SU-DHL-6 (cell line): ENCODE data around the gene ST6GALNAC3.

ENCODE experiments used
- H2AFZ ChIP-seq: fragments of 200-600 bp; sonication (generic); 2 replicates; pipeline ENCODE4 v1.6.1; 2014; ENCODE audit warnings: low read depth, mild to moderate bottlenecking, moderate library complexity, mixed read lengths, antibody characterized with exemption, low read length; ENCODE audit not compliant: severe bottlenecking
- H3F3A ChIP-seq: fragments of 200-600 bp; shearing (Covaris generic); 2 replicates; pipeline ENCODE4 v1.6.0; 2016; ENCODE audit warnings: antibody characterized with exemption, mild to moderate bottlenecking; ENCODE audit not compliant: insufficient read depth
- H3K27ac ChIP-seq: fragments of 200-600 bp; sonication (generic); 2 replicates; pipeline ENCODE4 v1.5.1; 2016; ENCODE audit warnings: low read depth, mild to moderate bottlenecking, low read length, moderate library complexity, mixed read lengths
- H3K27me3 ChIP-seq: fragments of 200-600 bp; sonication (generic), shearing (Covaris generic); 2 replicates; pipeline ENCODE4 v1.6.0; 2014; ENCODE audit warnings: mild to moderate bottlenecking, low read length
- H3K36me3 ChIP-seq: fragments of 200-600 bp; sonication (generic); 2 replicates; pipeline ENCODE4 v1.6.1; 2014; ENCODE audit warnings: mild to moderate bottlenecking, low read length, mixed read lengths
- H3K4me2 ChIP-seq: fragments of 300-600, 200-600 bp; shearing (Covaris generic), sonication (generic); 2 replicates; pipeline ENCODE4 v1.6.0; 2014; ENCODE audit warnings: low read length, low read depth, mild to moderate bottlenecking; ENCODE audit not compliant: poor library complexity, severe bottlenecking
- H3K4me3 ChIP-seq: fragments of 200-600 bp; sonication (generic); 2 replicates; pipeline ENCODE4 v1.5.1; 2014; ENCODE audit warnings: antibody characterized with exemption, low read length, mild to moderate bottlenecking, mixed read lengths; ENCODE audit not compliant: insufficient read depth, poor library complexity, severe bottlenecking
- H3K79me2 ChIP-seq: fragments of 200-600 bp; sonication (generic); 2 replicates; pipeline ENCODE4 v1.6.1; 2014; ENCODE audit warnings: mild to moderate bottlenecking, low read length, moderate library complexity; ENCODE audit not compliant: insufficient read depth
- H3K9ac ChIP-seq: fragments of 200-600 bp; sonication (generic); 2 replicates; pipeline ENCODE4 v1.7.0; 2014; ENCODE audit warnings: mild to moderate bottlenecking, low read length
- H3K9me2 ChIP-seq: fragments of 200-600 bp; sonication (generic); replicated peaks from 2 replicates; pipeline ENCODE4 v1.6.1; 2014; ENCODE audit warnings: low read length; ENCODE audit not compliant: insufficient read depth
- H3K9me3 ChIP-seq: fragments of 200-600 bp; sonication (generic); 2 replicates; pipeline ENCODE4 v1.6.1; 2014; ENCODE audit warnings: low read length, mixed read lengths; ENCODE audit not compliant: insufficient read depth
- H4K20me1 ChIP-seq: fragments of 200-600 bp; sonication (generic); 2 replicates; pipeline ENCODE4 v1.6.1; 2014; ENCODE audit warnings: low read depth, mild to moderate bottlenecking, antibody characterized with exemption, low read length, moderate library complexity, mixed read lengths
- CTCF ChIP-seq: fragments of 200-600 bp; sonication (generic); IDR thresholded peaks from one replicate; pipeline ENCODE4 v1.5.1; 2017; ENCODE audit warnings: antibody characterized with exemption, mild to moderate bottlenecking, low read length, moderate library complexity; ENCODE audit not compliant: insufficient read depth, poor library complexity, severe bottlenecking
- EZH2phosphoT487 ChIP-seq: fragments of 200-600 bp; sonication (generic), shearing (Covaris generic); conservative IDR thresholded peaks from 2 replicates; pipeline ENCODE4 v1.6.1; 2018; ENCODE audit warnings: mild to moderate bottlenecking, antibody characterized with exemption, low read length, moderate library complexity, mixed read lengths

The ST6GALNAC3 gene

GRCh38 chr1:76250271-76250670 lies 175.7 kb downstream of the ST6GALNAC3 start:
- Histone ChIP-seq H3K9me3 (no peaks in the 10 kb centered on the region), H3K9me2 (no peaks in the 10 kb centered on the region), H3K27me3 (no peaks in the 10 kb centered on the region), H3K4me3 (no peak overlapping the region), H3K9ac (no peak overlapping the region), H3F3A (no peaks in the 10 kb centered on the region), H3K79me2 (no peaks in the 10 kb centered on the region), H4K20me1 (no peaks in the 10 kb centered on the region), H3K36me3 (no peaks in the 10 kb centered on the region), H2AFZ (no peak overlapping the region), H3K27ac (no peak overlapping the region), H3K4me2 (no peak overlapping the region)
- TF ChIP-seq EZH2phosphoT487 (no peak), CTCF (no peak)

- Histone ChIP-seq H3K4me2 (no peak overlapping the region), H3K4me3 (no peak overlapping the region), H2AFZ (no peak overlapping the region), H4K20me1 (no peaks in the 10 kb centered on the region), H3K36me3 (no peaks in the 10 kb centered on the region), H3K9ac (no peak overlapping the region), H3F3A (no peaks in the 10 kb centered on the region), H3K27me3 (no peaks in the 10 kb centered on the region), H3K9me2 (no peaks in the 10 kb centered on the region), H3K27ac (no peak overlapping the region), H3K9me3 (no peaks in the 10 kb centered on the region), H3K79me2 (no peaks in the 10 kb centered on the region)
- TF ChIP-seq EZH2phosphoT487: no peak
- no peak for TF ChIP-seq CTCF
Observed at GRCh38 chr1:76252431-76252830, 177.9 kb downstream of the ST6GALNAC3 start.

- no peaks in the 10 kb centered on the region for H3K36me3 ChIP-seq
- no peak for TF ChIP-seq EZH2phosphoT487
- no peak for TF ChIP-seq CTCF
- no peak overlapping the region for H3K4me3 ChIP-seq
- no peak overlapping the region for H2AFZ ChIP-seq
- H3K9me2 ChIP-seq: no peaks in the 10 kb centered on the region
- no peaks in the 10 kb centered on the region for H3K79me2 ChIP-seq
- H4K20me1 ChIP-seq: no peaks in the 10 kb centered on the region
- no peak overlapping the region for H3K27ac ChIP-seq
- H3K9me3 ChIP-seq: no peaks in the 10 kb centered on the region
- H3K9ac ChIP-seq: no peak overlapping the region
- no peaks in the 10 kb centered on the region for H3K27me3 ChIP-seq
- no peak overlapping the region for H3K4me2 ChIP-seq
- H3F3A ChIP-seq: no peaks in the 10 kb centered on the region
Observed at GRCh38 chr1:76254104-76255030, 179.8 kb downstream of the ST6GALNAC3 start.
